ENCODE data around the gene CEP128. TPM values are rescaled to one million over a fixed set of nuclear protein-coding genes. Genes with fewer than 3 reads are reported as not detected.

Gene CEP128
- total RNA-seq, 1 donor from 2014 or later, result 18.2 TPM

GRCh38 chr14:80862541-80862940 is 79.0 kb downstream of the CEP128 start:
- no peak for DNase-seq (ENCODE audit: low spot score)
- no peaks in the 10 kb centered on the region for H3K27me3 Mint-ChIP-seq (ENCODE audit: insufficient read depth)
- H3K36me3 Mint-ChIP-seq (ENCODE audit: low read depth), result peaks cover 4% of the 10 kb centered on the region
- H3K27ac Mint-ChIP-seq, result no peak overlapping the region
- intact Hi-C loops (cut with micrococcal nuclease), result no loop called here
- peaks cover 7% of the 10 kb centered on the region for H3K9me3 Mint-ChIP-seq
- no peak overlapping the region for H3K4me3 Mint-ChIP-seq
- no peaks in the 10 kb centered on the region for H3K4me1 Mint-ChIP-seq (ENCODE audit: low read depth)

GRCh38 chr14:80850197-80850814 is 91.2 kb downstream of the CEP128 start:
- H3K4me1 Mint-ChIP-seq (ENCODE audit: low read depth), result no peaks in the 10 kb centered on the region
- H3K9me3 Mint-ChIP-seq, result no peaks in the 10 kb centered on the region
- DNase-seq (ENCODE audit: low spot score), result no peak
- intact Hi-C loops (cut with micrococcal nuclease), result loop anchor here (2.0 to 5.0 kb wide), 2 partner anchors 136 to 638 kb away; partner anchors contain the start of gene DIO2
- H3K36me3 Mint-ChIP-seq (ENCODE audit: low read depth), result no peaks in the 10 kb centered on the region
- peaks cover 2% of the 10 kb centered on the region for H3K27me3 Mint-ChIP-seq (ENCODE audit: insufficient read depth)
- no peak overlapping the region for H3K4me3 Mint-ChIP-seq
- H3K27ac Mint-ChIP-seq, result no peak overlapping the region

- H3K4me1 Mint-ChIP-seq (ENCODE audit: low read depth), result no peaks in the 10 kb centered on the region
- no peak overlapping the region for H3K4me3 Mint-ChIP-seq
Observed at GRCh38 chr14:80847070-80847469, 94.5 kb downstream of the CEP128 start.

GRCh38 chr14:80845856-80846255 is 95.7 kb downstream of the CEP128 start:
- no peak for DNase-seq (ENCODE audit: low spot score)
- Mint-ChIP-seq H3K27ac (no peak overlapping the region), H3K4me3 (no peak overlapping the region), H3K27me3 (ENCODE audit: insufficient read depth) (peaks cover 2% of the 10 kb centered on the region), H3K36me3 (ENCODE audit: low read depth) (no peaks in the 10 kb centered on the region), H3K4me1 (ENCODE audit: low read depth) (no peaks in the 10 kb centered on the region), H3K9me3 (no peaks in the 10 kb centered on the region)
- intact Hi-C loops (cut with micrococcal nuclease), result no loop called here

More at GRCh38 chr14:80847070-80847469, 94.5 kb downstream of the CEP128 start:
- Mint-ChIP-seq H3K27me3 (ENCODE audit: insufficient read depth) (peaks cover 2% of the 10 kb centered on the region), H3K9me3 (no peaks in the 10 kb centered on the region), H3K36me3 (ENCODE audit: low read depth) (no peaks in the 10 kb centered on the region), H3K27ac (no peak overlapping the region)
- intact Hi-C loops (cut with micrococcal nuclease), result no loop called here
- no peak for DNase-seq (ENCODE audit: low spot score)

GRCh38 chr14:80844872-80845271 is 96.7 kb downstream of the CEP128 start:
- H3K36me3 Mint-ChIP-seq (ENCODE audit: low read depth), result no peaks in the 10 kb centered on the region
- DNase-seq (ENCODE audit: low spot score), result no peak
- intact Hi-C loops (cut with micrococcal nuclease), result no loop called here
- no peak overlapping the region for H3K4me3 Mint-ChIP-seq
- H3K9me3 Mint-ChIP-seq, result no peaks in the 10 kb centered on the region
- no peaks in the 10 kb centered on the region for H3K4me1 Mint-ChIP-seq (ENCODE audit: low read depth)
- H3K27me3 Mint-ChIP-seq (ENCODE audit: insufficient read depth), result peaks cover 2% of the 10 kb centered on the region
- H3K27ac Mint-ChIP-seq, result no peak overlapping the region

- Mint-ChIP-seq H3K4me1 (ENCODE audit: low read depth) (no peaks in the 10 kb centered on the region), H3K27ac (no peak overlapping the region), H3K36me3 (ENCODE audit: low read depth) (no peaks in the 10 kb centered on the region), H3K27me3 (ENCODE audit: insufficient read depth) (no peaks in the 10 kb centered on the region), H3K9me3 (no peaks in the 10 kb centered on the region), H3K4me3 (no peak overlapping the region)
- intact Hi-C loops (cut with micrococcal nuclease), result no loop called here
- no peak for DNase-seq (ENCODE audit: low spot score)
Observed at GRCh38 chr14:80839743-80840142, 101.8 kb downstream of the CEP128 start.

GRCh38 chr14:80809663-80810062 is 131.9 kb downstream of the CEP128 start:
- Mint-ChIP-seq H3K27ac (no peak overlapping the region), H3K36me3 (ENCODE audit: low read depth) (peaks cover 14% of the 10 kb centered on the region), H3K4me1 (ENCODE audit: low read depth) (peaks cover 12% of the 10 kb centered on the region), H3K27me3 (ENCODE audit: insufficient read depth) (no peaks in the 10 kb centered on the region), H3K9me3 (peaks cover 16% of the 10 kb centered on the region), H3K4me3 (no peak overlapping the region)
- DNase-seq (ENCODE audit: low spot score), result no peak
- intact Hi-C loops (cut with micrococcal nuclease), result no loop called here

GRCh38 chr14:80805136-80805535 is 136.4 kb downstream of the CEP128 start:
- DNase-seq (ENCODE audit: low spot score), result no peak
- intact Hi-C loops (cut with micrococcal nuclease), result no loop called here
- Mint-ChIP-seq H3K36me3 (ENCODE audit: low read depth) (peaks cover 16% of the 10 kb centered on the region), H3K4me1 (ENCODE audit: low read depth) (peaks cover 12% of the 10 kb centered on the region), H3K27ac (no peak overlapping the region), H3K4me3 (no peak overlapping the region), H3K27me3 (ENCODE audit: insufficient read depth) (no peaks in the 10 kb centered on the region), H3K9me3 (peaks cover 26% of the 10 kb centered on the region)

- Mint-ChIP-seq H3K4me1 (ENCODE audit: low read depth) (no peaks in the 10 kb centered on the region), H3K27me3 (ENCODE audit: insufficient read depth) (no peaks in the 10 kb centered on the region), H3K9me3 (peaks cover 16% of the 10 kb centered on the region), H3K27ac (no peak overlapping the region), H3K36me3 (ENCODE audit: low read depth) (peaks cover 8% of the 10 kb centered on the region), H3K4me3 (no peak overlapping the region)
- DNase-seq (ENCODE audit: low spot score), result no peak
- intact Hi-C loops (cut with micrococcal nuclease), result no loop called here
Observed at GRCh38 chr14:80798878-80799277, 142.7 kb downstream of the CEP128 start.

- peaks cover 8% of the 10 kb centered on the region for H3K36me3 Mint-ChIP-seq (ENCODE audit: low read depth)
- intact Hi-C loops (cut with micrococcal nuclease), result no loop called here
- H3K4me3 Mint-ChIP-seq, result no peak overlapping the region
- H3K4me1 Mint-ChIP-seq (ENCODE audit: low read depth), result no peaks in the 10 kb centered on the region
- no peaks in the 10 kb centered on the region for H3K27me3 Mint-ChIP-seq (ENCODE audit: insufficient read depth)
- no peak for DNase-seq (ENCODE audit: low spot score)
- no peak overlapping the region for H3K27ac Mint-ChIP-seq
- peaks cover 16% of the 10 kb centered on the region for H3K9me3 Mint-ChIP-seq
Observed at GRCh38 chr14:80798211-80798610, 143.3 kb downstream of the CEP128 start.

- H3K4me3 Mint-ChIP-seq, result no peak overlapping the region
- peaks cover 9% of the 10 kb centered on the region for H3K36me3 Mint-ChIP-seq (ENCODE audit: low read depth)
- H3K27ac Mint-ChIP-seq, result no peak overlapping the region
- no peaks in the 10 kb centered on the region for H3K27me3 Mint-ChIP-seq (ENCODE audit: insufficient read depth)
- no peaks in the 10 kb centered on the region for H3K4me1 Mint-ChIP-seq (ENCODE audit: low read depth)
- DNase-seq (ENCODE audit: low spot score), result no peak
- H3K9me3 Mint-ChIP-seq, result no peaks in the 10 kb centered on the region
- intact Hi-C loops (cut with micrococcal nuclease), result no loop called here
Observed at GRCh38 chr14:80792771-80793170, 148.8 kb downstream of the CEP128 start.

- Mint-ChIP-seq H3K36me3 (ENCODE audit: low read depth) (peaks cover 10% of the 10 kb centered on the region), H3K4me3 (no peak overlapping the region), H3K27me3 (ENCODE audit: insufficient read depth) (no peaks in the 10 kb centered on the region), H3K9me3 (no peaks in the 10 kb centered on the region), H3K4me1 (ENCODE audit: low read depth) (no peaks in the 10 kb centered on the region), H3K27ac (no peak overlapping the region)
- no peak for DNase-seq (ENCODE audit: low spot score)
- intact Hi-C loops (cut with micrococcal nuclease), result no loop called here
Observed at GRCh38 chr14:80787876-80788275, 153.7 kb downstream of the CEP128 start.

- H3K27me3 Mint-ChIP-seq (ENCODE audit: insufficient read depth), result no peaks in the 10 kb centered on the region
- peaks cover 10% of the 10 kb centered on the region for H3K36me3 Mint-ChIP-seq (ENCODE audit: low read depth)
- no peak for DNase-seq (ENCODE audit: low spot score)
- intact Hi-C loops (cut with micrococcal nuclease), result no loop called here
- no peak overlapping the region for H3K27ac Mint-ChIP-seq
- H3K9me3 Mint-ChIP-seq, result no peaks in the 10 kb centered on the region
- no peaks in the 10 kb centered on the region for H3K4me1 Mint-ChIP-seq (ENCODE audit: low read depth)
- no peak overlapping the region for H3K4me3 Mint-ChIP-seq
Observed at GRCh38 chr14:80784820-80785219, 156.7 kb downstream of the CEP128 start.

GRCh38 chr14:80781972-80782367 is 159.6 kb downstream of the CEP128 start:
- Mint-ChIP-seq H3K36me3 (ENCODE audit: low read depth) (peaks cover 7% of the 10 kb centered on the region), H3K4me3 (no peak overlapping the region), H3K27ac (no peak overlapping the region), H3K4me1 (ENCODE audit: low read depth) (no peaks in the 10 kb centered on the region), H3K9me3 (no peaks in the 10 kb centered on the region), H3K27me3 (ENCODE audit: insufficient read depth) (no peaks in the 10 kb centered on the region)
- DNase-seq (ENCODE audit: low spot score), result no peak
- intact Hi-C loops (cut with micrococcal nuclease), result no loop called here

All from activated T-helper 1 cell treated with anti-CD3 and anti-CD28 coated beads, Interleukin-12 subunit alpha, Interleukin-12 subunit beta, Interleukin-2, Interleukin-4 antibody, amounts not matched to agents 30 ng/mL and 10 ng/mL and 1 ng/mL, durations not matched to agents 14 hours and 24 hours and 36 hours (primary cell).